ENCODE measurements around the gene ATP5ME.
"Not testable (repeated sequence)": the region's sequence is repeated elsewhere in the genome, so short reads cannot be mapped to it uniquely, and the experiment has no call there.

The ATP5ME gene

GRCh38 chr4:707929-708630, 34.0 kb upstream of the ATP5ME start:
- H3K4me3 ChIP-seq, result no peak overlapping the region
- H3K36me3 ChIP-seq, result no peaks in the 10 kb centered on the region
- no peaks in the 10 kb centered on the region for H3K9me3 ChIP-seq
- no peaks in the 10 kb centered on the region for H3K27me3 ChIP-seq
- intact Hi-C loops (cut with DNase I; ENCODE audit: low total_unique reads), result loop anchor here (10.0 kb wide), 1 partner anchor 77 kb away; no protein-coding TSS in a partner anchor
- H3K27ac ChIP-seq, result peak overlapping the region in 1 of 2 donors; percentile 93
- no peak for TF ChIP-seq CTCF (IDR thresholded peaks at IDR 0.05)
- no peak for DNase-seq
- H3K4me1 ChIP-seq, result peaks cover 0 to 35% (median 26%) of the 10 kb centered on the region in 4 donors

- DNase-seq, result no peak
- Histone ChIP-seq H3K36me3 (no peaks in the 10 kb centered on the region), H3K27ac (peak overlapping the region; percentile 86 to 93), H3K27me3 (no peaks in the 10 kb centered on the region), H3K4me1 (peaks cover 0 to 35% (median 26%) of the 10 kb centered on the region in 4 donors), H3K9me3 (no peaks in the 10 kb centered on the region), H3K4me3 (peak overlapping the region; percentile 92 to 99)
- intact Hi-C loops (cut with DNase I; ENCODE audit: low total_unique reads), result loop anchor here (10.0 kb wide), 1 partner anchor 78 kb away; no protein-coding TSS in a partner anchor
- no peak for TF ChIP-seq CTCF (IDR thresholded peaks at IDR 0.05)
Measured at GRCh38 chr4:706834-707598, 32.9 kb upstream of the ATP5ME start.

GRCh38 chr4:706083-706633, 32.1 kb upstream of the ATP5ME start:
- not testable (repeated sequence) for H3K27me3 ChIP-seq, DNase-seq, H3K9me3 ChIP-seq, H3K36me3 ChIP-seq
- Histone ChIP-seq H3K4me3 (peak overlapping the region; percentile 92 to 99), H3K4me1 (peaks cover 0 to 35% (median 26%) of the 10 kb centered on the region in 4 donors), H3K27ac (peak overlapping the region; percentile 86 to 93)
- intact Hi-C loops (cut with DNase I; ENCODE audit: low total_unique reads), result loop anchor here (10.0 kb wide), 1 partner anchor 79 kb away; no protein-coding TSS in a partner anchor

- no peak for TF ChIP-seq CTCF (IDR thresholded peaks at IDR 0.05)
- intact Hi-C loops (cut with DNase I; ENCODE audit: low total_unique reads), result loop anchor here (1.0 to 10.0 kb wide), 2 partner anchors 31 to 79 kb away; partner anchors contain the start of genes ATP5ME and MYL5
- Histone ChIP-seq H3K4me1 (peaks cover 0 to 35% (median 26%) of the 10 kb centered on the region in 4 donors), H3K27me3 (no peaks in the 10 kb centered on the region), H3K27ac (peak within 1 kb of the TSS; percentile 86 to 93), H3K36me3 (no peaks in the 10 kb centered on the region), H3K4me3 (peak within 1 kb of the TSS; percentile 92 to 99), H3K9me3 (no peaks in the 10 kb centered on the region)
- peak; percentile 94 to 97 for DNase-seq
Measured at GRCh38 chr4:705278-706082, 31.4 kb upstream of the ATP5ME start, which contains the start of gene PCGF3. PCGF3 (plus strand) TSS chr4:705832; CDS start chr4:733681, 27,849 bp downstream.

- Histone ChIP-seq H3K27me3 (no peaks in the 10 kb centered on the region), H3K4me1 (peaks cover 0 to 35% (median 26%) of the 10 kb centered on the region in 4 donors), H3K27ac (peak overlapping the region; percentile 86 to 93), H3K36me3 (no peaks in the 10 kb centered on the region), H3K9me3 (no peaks in the 10 kb centered on the region), H3K4me3 (peak overlapping the region; percentile 92 to 99)
- no peak for TF ChIP-seq CTCF (IDR thresholded peaks at IDR 0.05)
- no peak for DNase-seq
- intact Hi-C loops (cut with DNase I; ENCODE audit: low total_unique reads), result loop anchor here (1.0 to 10.0 kb wide), 2 partner anchors 31 to 80 kb away; partner anchors contain the start of genes ATP5ME and MYL5
Measured at GRCh38 chr4:704971-705277, 30.8 kb upstream of the ATP5ME start.
